H54 (cell line): ENCODE results near the gene LIX1L.

Source experiments
- DNase-seq: peaks from one replicate; pipeline ENCODE4 v3.0.0; 2011; ENCODE audit warnings: low spot score, mixed read lengths; ENCODE audit not compliant: insufficient read length
- FAIRE-seq: peaks from 3 replicates; lab custom pipeline; 2011; peaks lifted over from hg19 to GRCh38; lab: Jason Lieb, UNC
- POLR2A ChIP-seq: IDR thresholded peaks from 2 replicates; pipeline ENCODE4 v1.6.1; 2011; ENCODE audit warnings: low read depth, mild to moderate bottlenecking, low read length

The LIX1L gene

GRCh38 chr1:145895471-145895870 lies 62.3 kb downstream of the LIX1L start:
- no peak for TF ChIP-seq POLR2A
- FAIRE-seq = no peak
- DNase-seq = no peak

GRCh38 chr1:145893306-145894055 lies 64.3 kb downstream of the LIX1L start:
- DNase-seq (no peak), FAIRE-seq (no peak)
- no peak for TF ChIP-seq POLR2A

GRCh38 chr1:145892486-145893087 lies 65.2 kb downstream of the LIX1L start:
- TF ChIP-seq POLR2A = no peak
- FAIRE-seq (no peak), DNase-seq (no peak)

GRCh38 chr1:145891587-145892485 lies 66.0 kb downstream of the LIX1L start:
- peak; percentile 37; the same call in 1 of the 2 replicates for TF ChIP-seq POLR2A
- FAIRE-seq = peak; percentile 92
- peak; percentile 88 for DNase-seq

GRCh38 chr1:145891143-145891542 lies 66.7 kb downstream of the LIX1L start:
- TF ChIP-seq POLR2A = no peak
- no peak for FAIRE-seq
- no peak for DNase-seq

- no peak for TF ChIP-seq POLR2A
- no peak for FAIRE-seq
- no peak for DNase-seq
These were observed 68.1 kb downstream of the LIX1L start for GRCh38 chr1:145889722-145890121.

- DNase-seq = no peak
- no peak for FAIRE-seq
- TF ChIP-seq POLR2A = no peak
These were observed 70.2 kb downstream of the LIX1L start for GRCh38 chr1:145887631-145888030.

- TF ChIP-seq POLR2A = no peak
- FAIRE-seq = no peak
- no peak for DNase-seq
These were observed 71.0 kb downstream of the LIX1L start for GRCh38 chr1:145886816-145887215.

- FAIRE-seq = no peak
- DNase-seq = no peak
These were observed 71.4 kb downstream of the LIX1L start for GRCh38 chr1:145886390-145886789.

GRCh38 chr1:145885738-145886287 lies 72.0 kb downstream of the LIX1L start, which contains the start of gene ANKRD35:
Gene ANKRD35 (minus strand): TSS chr1:145885866. CDS start chr1:145885758, 108 bp downstream.
- FAIRE-seq = no peak
- peak; percentile 96 for DNase-seq
- TF ChIP-seq POLR2A = no peak

More at GRCh38 chr1:145886390-145886789, 71.4 kb downstream of the LIX1L start:
- TF ChIP-seq POLR2A = no peak

- TF ChIP-seq POLR2A = no peak
- FAIRE-seq = no peak
- no peak for DNase-seq
These were observed 73.1 kb downstream of the LIX1L start for GRCh38 chr1:145884675-145885074.
